ENCODE results near the gene CAMSAP1. TPM values are rescaled to one million over a fixed set of nuclear protein-coding genes. Genes with fewer than 3 reads are reported as not detected.

Gene CAMSAP1
- total and polyA plus RNA-seq, 2 of the 4 experiments (the other 2 are of a cell fraction), result 8.2 to 19.5 TPM

DNA sequence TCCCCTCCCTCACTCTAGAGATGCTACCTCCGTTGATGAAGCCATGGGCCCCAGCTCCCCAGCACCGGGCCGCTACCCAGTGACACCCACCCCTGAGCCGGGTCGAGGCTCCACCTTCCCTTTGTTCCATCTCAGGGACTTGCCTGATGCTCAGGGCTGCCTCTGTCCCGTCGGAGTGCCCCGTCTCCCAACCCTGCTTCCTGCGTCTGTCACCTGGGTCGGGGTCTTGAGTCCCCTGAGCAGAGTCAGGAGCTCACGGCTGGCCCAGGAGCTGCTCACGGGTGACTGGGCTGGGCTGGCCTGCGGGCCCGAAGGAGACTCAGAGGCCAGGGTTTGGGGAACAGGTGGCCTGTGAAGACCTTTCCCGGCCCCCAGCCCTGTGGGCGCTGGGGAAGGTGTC is 120.0 kb downstream of the CAMSAP1 start:
- intact Hi-C loops (cut with micrococcal nuclease) (no loop called here), dilution Hi-C loops (cut with HindIII; ENCODE audit: low sequenced_read_pairs, unreplicated experiment) (no loop called here), in situ Hi-C loops (cut with MboI; ENCODE audit: low sequenced_read_pairs) (no loop called here)
- Histone ChIP-seq H4K91ac (ENCODE audit: insufficient read depth, low read depth, low read length) (no peak overlapping the region), H2BK15ac (ENCODE audit: low read depth, low read length) (no peak overlapping the region), H3K36me3 (ENCODE audit: control insufficient read depth, insufficient read depth, low read length) (no peaks in the 10 kb centered on the region), H3K4me2 (ENCODE audit: low read depth, low read length) (no peak overlapping the region), H4K8ac (ENCODE audit: low read depth in 2 of 2, low read length in 2 of 2) (no peak overlapping the region), H2BK20ac (ENCODE audit: low read depth, low read length) (no peak overlapping the region), H3K9me3 (ENCODE audit: control insufficient read depth, insufficient read depth, low read length) (no peaks in the 10 kb centered on the region), H3K79me1 (ENCODE audit: low read depth in 1 of 2, low read length in 2 of 2) (no peaks in the 10 kb centered on the region), H3K23ac (ENCODE audit: low read depth, low read length) (no peak overlapping the region), H4K5ac (ENCODE audit: low read depth, low read length) (no peak overlapping the region), H2AFZ (replicated peaks; ENCODE audit: low read length, poor library complexity) (no peak overlapping the region), H4K20me1 (ENCODE audit: insufficient read depth, low read length) (no peaks in the 10 kb centered on the region), H3K27ac (ENCODE audit: insufficient read depth, low read length) (no peak overlapping the region), H3K4ac (ENCODE audit: low read depth, low read length) (no peak overlapping the region), H2BK5ac (ENCODE audit: low read depth, low read length, poor library complexity, severe bottlenecking) (no peak overlapping the region), H3K4me1 (ENCODE audit: control insufficient read depth, insufficient read depth, low read length) (no peaks in the 10 kb centered on the region), H3K27me3 (ENCODE audit: control insufficient read depth, insufficient read depth, low read length) (peaks cover 27% of the 10 kb centered on the region; the same call in 1 of the 2 replicates), H3K14ac (replicated peaks; ENCODE audit: low read depth, low read length) (no peak overlapping the region), H3K4me3 (ENCODE audit: insufficient read depth, low read depth, low read length) (no peak overlapping the region), H3K9ac (ENCODE audit: low read depth, low read length) (no peak overlapping the region), H3K56ac (ENCODE audit: extremely low read depth, insufficient read depth, low read length) (no peak overlapping the region), H3K18ac (ENCODE audit: low read depth, low read length) (no peak overlapping the region), H3K9me1 (ENCODE audit: insufficient read depth, low read length) (no peaks in the 10 kb centered on the region), H2AK9ac (replicated peaks; ENCODE audit: low read depth, low read length, poor library complexity) (no peak overlapping the region), H2BK120ac (ENCODE audit: low read depth, low read length) (no peak overlapping the region), H2AK5ac (ENCODE audit: low read depth, low read length) (no peak overlapping the region)
- ChIA-PET CTCF (no interaction called here), POLR2A (ENCODE audit: unreplicated experiment) (no interaction called here)
- BruUV-seq (replicated peaks), result no TSS peak
- DNase-seq, result no peak
- 84% methylated on average over 6 of the region's 16 CpGs; no CpG with 5 or more reads in 1 of the 2 experiments for WGBS, 2 experiments (ENCODE audit: extremely low coverage in 2 of 2, insufficient read length in 1 of 2)
- TF ChIP-seq, protein P1, sequence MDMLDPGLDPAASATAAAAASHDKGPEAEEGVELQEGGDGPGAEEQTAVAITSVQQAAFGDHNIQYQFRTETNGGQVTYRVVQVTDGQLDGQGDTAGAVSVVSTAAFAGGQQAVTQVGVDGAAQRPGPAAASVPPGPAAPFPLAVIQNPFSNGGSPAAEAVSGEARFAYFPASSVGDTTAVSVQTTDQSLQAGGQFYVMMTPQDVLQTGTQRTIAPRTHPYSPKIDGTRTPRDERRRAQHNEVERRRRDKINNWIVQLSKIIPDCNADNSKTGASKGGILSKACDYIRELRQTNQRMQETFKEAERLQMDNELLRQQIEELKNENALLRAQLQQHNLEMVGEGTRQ (IDR thresholded peaks at IDR 0.05; ENCODE audit: low read depth, low read length), result no peak
- TF ChIP-seq POLR2A (IDR thresholded peaks at IDR 0.05; ENCODE audit: low read depth, low read length) (no peak), SMC3 (IDR thresholded peaks at IDR 0.05; ENCODE audit: low read depth, low read length) (no peak), MAFK (IDR thresholded peaks at IDR 0.05; ENCODE audit: low read depth, low read length) (no peak), RFX5 (IDR thresholded peaks at IDR 0.05; ENCODE audit: low read depth, low read length) (no peak), FOS (IDR thresholded peaks at IDR 0.05; ENCODE audit: low read depth, low read length) (no peak), MAZ (IDR thresholded peaks at IDR 0.05; ENCODE audit: borderline replicate concordance, low read depth, low read length) (no peak), NFE2L2 (IDR thresholded peaks at IDR 0.05; ENCODE audit: low read depth, low read length) (no peak), BHLHE40 (IDR thresholded peaks at IDR 0.05; ENCODE audit: low read depth, low read length) (no peak), RAD21 (IDR thresholded peaks at IDR 0.05; ENCODE audit: low read length) (no peak), MXI1 (IDR thresholded peaks at IDR 0.05; ENCODE audit: borderline replicate concordance, low read depth, low read length) (no peak), CHD1 (IDR thresholded peaks at IDR 0.05; ENCODE audit: low read depth, low read length) (no peak), CEBPB (IDR thresholded peaks at IDR 0.05; ENCODE audit: low read depth, low read length) (no peak), RCOR1 (IDR thresholded peaks at IDR 0.05; ENCODE audit: insufficient replicate concordance, low read length) (no peak)
- TF ChIP-seq, protein P2, sequence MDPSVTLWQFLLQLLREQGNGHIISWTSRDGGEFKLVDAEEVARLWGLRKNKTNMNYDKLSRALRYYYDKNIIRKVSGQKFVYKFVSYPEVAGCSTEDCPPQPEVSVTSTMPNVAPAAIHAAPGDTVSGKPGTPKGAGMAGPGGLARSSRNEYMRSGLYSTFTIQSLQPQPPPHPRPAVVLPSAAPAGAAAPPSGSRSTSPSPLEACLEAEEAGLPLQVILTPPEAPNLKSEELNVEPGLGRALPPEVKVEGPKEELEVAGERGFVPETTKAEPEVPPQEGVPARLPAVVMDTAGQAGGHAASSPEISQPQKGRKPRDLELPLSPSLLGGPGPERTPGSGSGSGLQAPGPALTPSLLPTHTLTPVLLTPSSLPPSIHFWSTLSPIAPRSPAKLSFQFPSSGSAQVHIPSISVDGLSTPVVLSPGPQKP (IDR thresholded peaks at IDR 0.05; ENCODE audit: borderline replicate concordance, low read depth, low read length), result no peak
- TF ChIP-seq, protein P3, sequence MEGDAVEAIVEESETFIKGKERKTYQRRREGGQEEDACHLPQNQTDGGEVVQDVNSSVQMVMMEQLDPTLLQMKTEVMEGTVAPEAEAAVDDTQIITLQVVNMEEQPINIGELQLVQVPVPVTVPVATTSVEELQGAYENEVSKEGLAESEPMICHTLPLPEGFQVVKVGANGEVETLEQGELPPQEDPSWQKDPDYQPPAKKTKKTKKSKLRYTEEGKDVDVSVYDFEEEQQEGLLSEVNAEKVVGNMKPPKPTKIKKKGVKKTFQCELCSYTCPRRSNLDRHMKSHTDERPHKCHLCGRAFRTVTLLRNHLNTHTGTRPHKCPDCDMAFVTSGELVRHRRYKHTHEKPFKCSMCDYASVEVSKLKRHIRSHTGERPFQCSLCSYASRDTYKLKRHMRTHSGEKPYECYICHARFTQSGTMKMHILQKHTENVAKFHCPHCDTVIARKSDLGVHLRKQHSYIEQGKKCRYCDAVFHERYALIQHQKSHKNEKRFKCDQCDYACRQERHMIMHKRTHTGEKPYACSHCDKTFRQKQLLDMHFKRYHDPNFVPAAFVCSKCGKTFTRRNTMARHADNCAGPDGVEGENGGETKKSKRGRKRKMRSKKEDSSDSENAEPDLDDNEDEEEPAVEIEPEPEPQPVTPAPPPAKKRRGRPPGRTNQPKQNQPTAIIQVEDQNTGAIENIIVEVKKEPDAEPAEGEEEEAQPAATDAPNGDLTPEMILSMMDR (conservative IDR thresholded peaks at IDR 0.05; ENCODE audit: low read depth, low read length), result no peak
- no peak for ATAC-seq (ENCODE audit: low read depth)

All from IMR-90 (cell line).